ENCODE measurements around the gene CDH5. TPM values are rescaled to one million over a fixed set of nuclear protein-coding genes. Genes with fewer than 3 reads are reported as not detected.

Gene CDH5
- total RNA-seq, 2 donors from 2014 or later, result 21.1 to 40.0 TPM

DNA sequence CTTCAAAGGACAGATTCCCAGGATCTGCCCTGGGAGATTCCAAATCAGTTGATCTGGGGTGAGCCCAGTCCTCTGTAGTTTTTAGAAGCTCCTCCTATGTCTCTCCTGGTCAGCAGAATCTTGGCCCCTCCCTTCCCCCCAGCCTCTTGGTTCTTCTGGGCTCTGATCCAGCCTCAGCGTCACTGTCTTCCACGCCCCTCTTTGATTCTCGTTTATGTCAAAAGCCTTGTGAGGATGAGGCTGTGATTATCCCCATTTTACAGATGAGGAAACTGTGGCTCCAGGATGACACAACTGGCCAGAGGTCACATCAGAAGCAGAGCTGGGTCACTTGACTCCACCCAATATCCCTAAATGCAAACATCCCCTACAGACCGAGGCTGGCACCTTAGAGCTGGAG, 840 bp upstream of the CDH5 start:
- peaks cover 0 to 18% of the 10 kb centered on the region in 2 donors for H3K4me1 ChIP-seq (ENCODE audit: control insufficient read depth in 1 of 2, low read depth in 2 of 2)
- DNase-seq (ENCODE audit: low spot score), result no peak

DNA sequence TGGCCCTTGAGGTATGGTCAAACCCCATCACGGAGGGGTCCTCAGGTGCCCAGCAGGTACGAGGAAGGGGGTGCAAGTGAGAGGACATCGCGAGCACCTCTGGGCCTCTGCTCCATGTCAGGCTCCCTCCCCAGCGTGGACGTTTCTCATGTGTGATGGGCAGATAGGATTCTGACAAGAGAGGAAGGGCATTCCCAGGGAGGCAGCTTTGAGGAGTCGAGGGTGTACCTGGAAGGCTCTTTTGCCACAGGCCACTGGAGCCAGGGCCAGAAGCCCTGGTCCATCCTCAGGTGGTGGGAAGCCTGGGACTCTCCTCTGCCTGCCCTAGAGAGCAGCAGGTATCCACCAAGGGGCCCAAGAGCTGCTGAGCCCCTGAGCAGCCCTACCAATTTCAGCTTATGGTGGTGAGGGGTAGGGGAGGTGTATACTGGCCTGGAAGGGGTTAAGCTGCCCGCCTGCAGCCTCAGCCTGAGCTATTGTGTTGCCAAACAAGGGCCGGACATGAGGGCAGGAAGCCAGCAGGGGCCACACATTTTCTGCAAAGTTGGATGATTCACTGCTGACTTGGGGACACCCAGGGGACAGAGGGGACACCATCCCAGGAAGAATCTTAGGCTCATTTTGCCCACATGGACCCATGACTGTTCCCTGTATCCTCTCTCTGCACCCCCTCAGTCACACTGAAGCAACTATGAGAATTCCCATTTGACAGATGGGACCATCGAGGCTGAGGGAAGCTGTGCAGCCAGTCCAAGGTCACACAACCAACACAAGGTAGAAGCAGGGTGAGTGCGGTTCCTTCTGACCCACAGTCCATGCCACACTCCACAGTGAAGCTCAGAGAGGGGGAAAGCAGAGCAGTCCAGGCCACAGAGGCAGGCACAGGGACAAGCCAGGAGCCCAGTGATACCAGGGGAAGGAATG, 1.7 kb downstream of the CDH5 start:
- TF ChIP-seq, protein P1, sequence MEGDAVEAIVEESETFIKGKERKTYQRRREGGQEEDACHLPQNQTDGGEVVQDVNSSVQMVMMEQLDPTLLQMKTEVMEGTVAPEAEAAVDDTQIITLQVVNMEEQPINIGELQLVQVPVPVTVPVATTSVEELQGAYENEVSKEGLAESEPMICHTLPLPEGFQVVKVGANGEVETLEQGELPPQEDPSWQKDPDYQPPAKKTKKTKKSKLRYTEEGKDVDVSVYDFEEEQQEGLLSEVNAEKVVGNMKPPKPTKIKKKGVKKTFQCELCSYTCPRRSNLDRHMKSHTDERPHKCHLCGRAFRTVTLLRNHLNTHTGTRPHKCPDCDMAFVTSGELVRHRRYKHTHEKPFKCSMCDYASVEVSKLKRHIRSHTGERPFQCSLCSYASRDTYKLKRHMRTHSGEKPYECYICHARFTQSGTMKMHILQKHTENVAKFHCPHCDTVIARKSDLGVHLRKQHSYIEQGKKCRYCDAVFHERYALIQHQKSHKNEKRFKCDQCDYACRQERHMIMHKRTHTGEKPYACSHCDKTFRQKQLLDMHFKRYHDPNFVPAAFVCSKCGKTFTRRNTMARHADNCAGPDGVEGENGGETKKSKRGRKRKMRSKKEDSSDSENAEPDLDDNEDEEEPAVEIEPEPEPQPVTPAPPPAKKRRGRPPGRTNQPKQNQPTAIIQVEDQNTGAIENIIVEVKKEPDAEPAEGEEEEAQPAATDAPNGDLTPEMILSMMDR (IDR thresholded peaks at IDR 0.05), result no peak
- ATAC-seq (ENCODE audit: insufficient number of reproducible peaks, low FRiP score, low read depth) (no peak), DNase-seq (ENCODE audit: low spot score) (no peak)
- peaks cover 0 to 18% of the 10 kb centered on the region in 2 donors for H3K4me1 ChIP-seq (ENCODE audit: control insufficient read depth in 1 of 2, low read depth in 2 of 2)
- H3K9me3 ChIP-seq, result no peaks in the 10 kb centered on the region
- H3K4me3 ChIP-seq, result no peak overlapping the region
- no peak overlapping the region for H3K27ac ChIP-seq
- no peaks in the 10 kb centered on the region for H3K27me3 ChIP-seq (replicated peaks; ENCODE audit: insufficient read depth)
- no peaks in the 10 kb centered on the region for H3K36me3 ChIP-seq

More for the DNA sequence above, 840 bp upstream of the CDH5 start:
- no peak for ATAC-seq (ENCODE audit: insufficient number of reproducible peaks, low FRiP score, low read depth)
- H3K9me3 ChIP-seq, result no peaks in the 10 kb centered on the region
- no peak overlapping the region for H3K4me3 ChIP-seq
- H3K27me3 ChIP-seq (replicated peaks; ENCODE audit: insufficient read depth), result no peaks in the 10 kb centered on the region
- H3K36me3 ChIP-seq, result no peaks in the 10 kb centered on the region
- no peak overlapping the region for H3K27ac ChIP-seq
- TF ChIP-seq, protein P1 (IDR thresholded peaks at IDR 0.05), result no peak

DNA sequence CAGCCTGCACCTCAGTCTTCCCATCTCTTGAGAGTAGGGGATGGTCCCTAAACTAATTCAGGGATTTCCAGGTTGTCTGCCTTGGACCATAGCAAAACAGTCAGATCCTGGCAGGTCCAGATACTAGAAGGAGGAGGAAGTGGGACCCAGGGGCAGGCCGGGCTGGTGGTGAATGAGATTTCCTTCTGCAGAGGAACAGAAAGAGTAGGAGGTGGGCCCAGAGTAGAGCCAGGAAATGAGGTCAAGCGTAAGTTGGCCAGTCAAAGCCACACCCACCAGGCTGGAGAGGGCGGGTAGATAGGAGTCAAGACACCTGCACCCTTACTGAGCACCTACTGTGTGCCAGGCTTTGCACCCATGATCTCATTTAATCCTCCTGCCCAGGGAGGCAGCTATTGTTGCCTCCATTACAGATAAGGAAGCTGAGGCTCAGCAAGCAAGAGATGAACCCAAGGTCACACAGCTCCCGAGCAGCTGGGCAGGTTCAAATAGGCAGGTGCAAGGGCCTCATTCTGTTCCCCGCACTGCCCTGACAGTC, 2.6 kb downstream of the CDH5 start:
- TF ChIP-seq, protein P1 (IDR thresholded peaks at IDR 0.05), result no peak
- Histone ChIP-seq H3K27me3 (replicated peaks; ENCODE audit: insufficient read depth) (no peaks in the 10 kb centered on the region), H3K9me3 (no peaks in the 10 kb centered on the region), H3K4me1 (ENCODE audit: control insufficient read depth in 1 of 2, low read depth in 2 of 2) (peaks cover 0 to 18% of the 10 kb centered on the region in 2 donors), H3K36me3 (no peaks in the 10 kb centered on the region), H3K4me3 (no peak overlapping the region), H3K27ac (no peak overlapping the region)
- DNase-seq (ENCODE audit: low spot score) (no peak), ATAC-seq (ENCODE audit: insufficient number of reproducible peaks, low FRiP score, low read depth) (no peak)

DNA sequence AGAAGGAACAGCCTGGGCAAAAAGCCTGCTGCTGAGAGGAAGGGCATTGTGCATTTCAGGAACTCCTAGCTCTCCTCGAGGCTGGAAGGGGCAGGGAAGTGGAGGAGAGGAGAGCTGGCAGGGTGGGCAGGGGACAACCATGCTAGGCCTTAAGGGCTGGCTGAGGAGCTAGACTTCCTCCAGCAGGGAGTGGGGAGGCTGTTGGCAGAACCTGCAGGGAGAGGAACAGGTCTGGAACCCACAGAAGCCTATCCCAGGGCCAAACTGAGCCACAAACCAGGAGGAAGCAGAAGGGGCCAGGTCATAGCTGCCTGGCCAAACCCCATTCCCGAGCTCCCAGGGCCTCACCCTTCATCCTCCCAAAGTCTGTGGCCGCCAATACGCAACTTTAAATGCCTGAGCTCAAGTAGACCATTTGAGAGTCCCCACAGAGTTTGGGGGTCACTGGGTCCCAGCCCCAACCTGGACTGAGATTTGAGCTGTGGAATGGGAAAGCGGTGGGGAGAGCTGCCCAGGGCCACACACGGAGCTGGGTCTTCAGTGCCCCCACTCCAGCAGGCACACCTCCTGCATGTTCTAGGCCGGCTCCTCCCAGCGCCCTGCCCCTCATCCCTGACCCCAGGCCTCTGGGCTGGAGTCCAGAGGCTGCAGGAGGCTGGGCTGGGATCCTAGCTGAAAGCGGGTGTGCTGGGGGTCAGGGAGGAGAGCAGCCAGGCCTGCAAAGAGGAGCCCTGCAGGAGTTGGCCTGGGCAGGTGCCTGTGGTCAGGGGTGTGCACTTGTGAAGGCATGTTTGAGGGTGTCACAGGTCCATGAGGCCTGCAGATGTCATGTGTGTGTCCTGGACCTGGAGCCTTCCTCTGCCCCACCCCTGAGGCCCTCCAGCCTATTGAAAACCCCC, 4.5 kb downstream of the CDH5 start:
- TF ChIP-seq, protein P1 (IDR thresholded peaks at IDR 0.05), result no peak
- H3K4me3 ChIP-seq, result no peak overlapping the region
- no peaks in the 10 kb centered on the region for H3K36me3 ChIP-seq
- no peaks in the 10 kb centered on the region for H3K27me3 ChIP-seq (replicated peaks; ENCODE audit: insufficient read depth)
- no peak overlapping the region for H3K27ac ChIP-seq
- DNase-seq (ENCODE audit: low spot score), result no peak
- no peak for ATAC-seq (ENCODE audit: insufficient number of reproducible peaks, low FRiP score, low read depth)
- H3K9me3 ChIP-seq, result no peaks in the 10 kb centered on the region
- H3K4me1 ChIP-seq (ENCODE audit: control insufficient read depth in 1 of 2, low read depth in 2 of 2), result peaks cover 0 to 6% of the 10 kb centered on the region in 2 donors
